Measurements from ENCODE around the gene LGI4.
A peak's percentile ranks its signal among the peaks of the same experiment; 100 is the strongest.
"Not testable (repeated sequence)": the region's sequence is repeated elsewhere in the genome, so short reads cannot be mapped to it uniquely, and the experiment has no call there.

LGI4 gene

GRCh38 chr19:35160629-35161433, 26.0 kb upstream of the LGI4 start:
- no peak for DNase-seq

GRCh38 chr19:35159606-35160005, 24.7 kb upstream of the LGI4 start:
- no peak for DNase-seq

DNA sequence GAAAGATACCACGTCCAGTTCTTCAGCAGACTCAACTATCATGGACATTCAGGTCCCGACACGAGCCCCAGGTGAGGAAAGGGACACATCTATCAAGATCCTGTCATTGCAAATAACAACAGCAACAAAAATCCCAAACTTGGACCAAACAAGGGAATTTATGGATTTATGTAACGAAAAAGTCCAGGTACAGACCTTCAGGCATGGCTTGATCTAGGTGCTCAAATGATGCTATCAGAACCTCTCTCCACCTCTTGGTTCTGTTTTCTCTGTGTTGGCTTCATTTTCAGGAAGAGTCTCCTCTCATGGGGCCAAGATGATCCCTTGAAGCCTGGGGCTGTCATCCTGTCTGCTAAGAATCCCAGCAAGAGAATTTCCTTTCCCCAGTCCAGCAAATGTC, 22.6 kb upstream of the LGI4 start:
- no peak for DNase-seq

DNA sequence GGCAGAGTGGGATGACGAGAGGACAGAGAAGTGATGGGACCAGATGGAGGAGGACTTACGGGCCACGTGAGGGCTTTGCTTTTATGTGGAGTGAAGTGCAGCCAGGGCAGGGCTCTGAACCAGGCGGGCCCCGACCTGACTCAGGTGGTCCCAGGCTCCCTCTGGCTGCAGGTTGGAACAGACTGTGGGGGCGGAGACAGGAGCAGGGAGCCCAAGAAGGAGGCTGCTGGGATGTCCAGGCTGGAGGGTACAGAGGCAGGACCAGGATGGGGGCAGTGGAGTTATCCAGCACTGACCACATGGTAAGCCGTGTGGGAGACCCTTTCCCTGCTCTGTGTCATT, 21.8 kb upstream of the LGI4 start:
- DNase-seq: no peak

GRCh38 chr19:35155981-35156672, 21.3 kb upstream of the LGI4 start:
- no peak for DNase-seq

GRCh38 chr19:35155441-35155840, 20.6 kb upstream of the LGI4 start:
- DNase-seq: no peak

DNA sequence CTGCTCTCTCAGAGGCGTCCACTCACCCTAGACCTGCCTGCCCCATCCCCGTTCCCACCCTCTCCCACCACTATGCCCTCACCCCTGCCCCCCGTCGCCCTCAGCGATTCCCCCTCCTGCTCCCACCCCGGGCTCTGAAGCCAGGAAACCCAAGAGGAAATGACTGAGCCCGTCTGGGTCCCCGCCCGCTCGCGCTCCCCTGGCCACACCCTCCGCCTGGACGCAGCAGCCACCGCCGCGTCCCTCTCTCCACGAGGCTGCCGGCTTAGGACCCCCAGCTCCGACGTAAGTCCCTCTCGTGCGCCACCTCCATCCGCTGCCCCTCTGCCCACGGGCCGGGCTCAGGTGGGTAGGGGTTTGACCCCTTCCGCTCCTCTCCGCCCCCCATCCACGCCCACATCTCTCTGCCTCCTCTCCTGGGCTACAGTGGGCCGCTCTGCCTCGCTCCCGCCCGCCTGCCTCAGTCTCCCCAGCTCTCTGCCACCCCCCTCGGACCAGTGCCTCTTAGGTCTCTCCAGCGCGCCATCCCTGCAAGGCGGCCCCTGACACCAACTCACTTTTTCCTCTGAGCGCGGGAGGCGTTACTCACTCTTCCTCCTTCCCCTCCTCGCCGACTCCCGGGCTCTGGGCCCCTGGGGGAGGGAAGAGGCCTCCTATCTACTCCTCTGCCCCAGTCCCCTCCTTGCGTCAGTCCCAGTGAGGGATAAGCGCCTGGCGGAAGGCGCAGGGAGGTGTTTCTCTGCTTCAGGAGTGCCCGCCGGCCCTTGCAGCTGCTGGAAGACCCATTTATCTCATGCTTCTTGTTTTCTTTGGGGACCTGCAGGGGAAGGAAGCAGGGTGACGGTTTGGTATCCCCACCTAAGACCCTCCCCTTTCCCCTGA, 19.9 kb upstream of the LGI4 start, which contains the start of gene FXYD5:
TSS of gene FXYD5 (plus strand) at position 211 of the 882 bp plus-strand sequence. CDS start 816 bp downstream, outside the sequence.
- DNase-seq: peak in 1 of 56 donors; percentile 14

- no peak for DNase-seq
Measured at GRCh38 chr19:35153701-35154524, 19.1 kb upstream of the LGI4 start.

DNA sequence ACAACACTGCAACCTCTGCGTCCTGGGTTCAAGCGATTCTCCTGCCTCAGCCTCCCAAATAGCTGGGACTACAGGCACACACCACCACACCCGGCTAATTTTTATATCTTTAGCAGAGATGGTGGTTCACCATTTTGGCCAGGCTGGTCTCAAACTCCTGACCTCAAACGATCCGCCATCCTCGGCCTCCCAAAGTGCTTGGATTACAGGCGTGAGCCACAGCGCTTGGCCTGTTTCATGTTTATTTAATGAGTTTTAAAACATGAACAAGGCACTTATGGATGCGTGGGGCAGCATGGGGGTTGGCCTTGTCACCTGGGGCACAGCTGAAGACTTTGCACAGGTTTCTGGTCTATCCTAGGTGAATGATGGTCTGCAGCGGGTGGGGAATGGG, 18.3 kb upstream of the LGI4 start:
- DNase-seq: not testable (repeated sequence)

DNA sequence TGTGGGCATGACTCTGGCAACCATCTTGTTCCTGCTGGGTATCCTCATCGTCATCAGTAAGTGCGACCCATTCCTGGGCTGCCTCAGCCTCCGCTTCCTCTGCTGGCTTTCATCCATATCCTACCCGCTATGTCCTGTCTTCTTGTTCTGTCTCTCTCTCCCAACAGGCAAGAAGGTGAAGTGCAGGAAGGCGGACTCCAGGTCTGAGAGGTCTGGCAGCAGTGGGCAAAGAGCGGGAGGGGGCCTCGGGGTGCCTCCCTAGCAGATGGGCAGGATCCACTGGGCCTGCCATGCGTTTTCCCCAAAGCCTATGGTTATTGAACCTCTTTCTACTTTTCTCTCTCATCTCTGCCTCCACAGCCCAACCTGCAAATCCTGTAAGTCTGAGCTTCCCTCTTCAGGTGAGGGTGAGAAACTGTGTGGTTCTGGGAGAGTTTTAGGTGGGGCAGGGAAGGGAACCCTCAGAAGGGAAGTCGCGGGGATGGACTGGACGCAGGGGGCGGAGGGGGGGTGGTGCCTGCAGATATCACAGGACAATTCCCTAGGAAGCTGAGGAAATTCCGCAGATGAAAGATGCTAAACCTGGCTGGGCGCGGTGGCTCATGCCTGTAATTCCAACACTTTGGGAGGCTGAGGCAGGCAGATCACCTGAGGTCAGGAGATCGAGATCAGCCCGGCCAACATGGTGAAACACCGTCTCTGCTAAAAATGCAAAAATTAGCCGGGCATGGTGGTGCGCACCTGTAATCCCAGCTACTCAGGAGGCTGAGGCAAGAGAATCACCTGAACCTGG, 16.6 kb upstream of the LGI4 start:
- no peak for DNase-seq

DNA sequence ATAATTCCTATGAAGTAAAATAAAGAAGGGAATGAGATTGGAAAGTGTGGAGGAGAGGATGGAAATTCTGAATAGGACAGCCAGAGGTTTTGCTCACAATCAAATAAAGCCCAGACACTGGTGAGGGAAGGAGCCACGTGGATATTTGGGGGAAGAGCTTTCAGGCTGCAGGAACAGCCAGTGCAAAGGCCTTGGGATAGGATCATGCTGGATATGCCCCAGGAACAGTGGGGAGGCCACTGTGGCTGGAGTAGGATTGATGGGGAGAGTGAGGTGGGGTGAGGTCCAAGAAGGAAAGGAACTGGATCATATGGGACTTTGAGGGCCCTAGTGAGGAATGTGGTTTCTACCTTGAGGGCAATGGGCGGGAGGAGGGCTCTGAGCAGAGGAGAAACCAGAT, 15.6 kb upstream of the LGI4 start:
- no peak for DNase-seq

- no peak for DNase-seq
Measured at GRCh38 chr19:35149463-35149862, 14.6 kb upstream of the LGI4 start.

GRCh38 chr19:35146746-35147459, 12.0 kb upstream of the LGI4 start:
- no peak for DNase-seq

GRCh38 chr19:35144600-35145436, 10.0 kb upstream of the LGI4 start:
- peak in 18 of 56 donors; percentile 14 to 68 (median 36) for DNase-seq

- DNase-seq: no peak
Measured at GRCh38 chr19:35144259-35144599, 9.4 kb upstream of the LGI4 start.

DNA sequence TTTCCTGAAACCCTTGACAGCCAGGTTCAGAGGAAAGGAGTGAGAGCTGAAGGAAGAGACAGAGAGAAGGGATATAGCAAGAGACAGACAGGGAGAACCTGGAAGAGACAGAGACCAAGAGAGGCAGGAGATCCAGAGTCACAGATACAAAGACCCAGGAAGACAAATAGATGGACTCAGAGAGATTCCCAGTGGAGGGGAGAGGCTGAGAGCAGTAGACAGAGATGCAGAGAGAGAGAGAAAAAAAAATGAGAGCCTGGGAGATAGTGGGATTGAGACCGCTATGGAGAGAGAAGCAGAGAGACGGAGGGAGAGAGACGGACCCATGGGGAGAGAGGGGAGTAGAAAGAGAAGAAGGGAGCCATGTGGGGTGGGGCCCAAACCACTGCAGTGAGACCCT, 9.0 kb upstream of the LGI4 start:
- DNase-seq: no peak

DNA sequence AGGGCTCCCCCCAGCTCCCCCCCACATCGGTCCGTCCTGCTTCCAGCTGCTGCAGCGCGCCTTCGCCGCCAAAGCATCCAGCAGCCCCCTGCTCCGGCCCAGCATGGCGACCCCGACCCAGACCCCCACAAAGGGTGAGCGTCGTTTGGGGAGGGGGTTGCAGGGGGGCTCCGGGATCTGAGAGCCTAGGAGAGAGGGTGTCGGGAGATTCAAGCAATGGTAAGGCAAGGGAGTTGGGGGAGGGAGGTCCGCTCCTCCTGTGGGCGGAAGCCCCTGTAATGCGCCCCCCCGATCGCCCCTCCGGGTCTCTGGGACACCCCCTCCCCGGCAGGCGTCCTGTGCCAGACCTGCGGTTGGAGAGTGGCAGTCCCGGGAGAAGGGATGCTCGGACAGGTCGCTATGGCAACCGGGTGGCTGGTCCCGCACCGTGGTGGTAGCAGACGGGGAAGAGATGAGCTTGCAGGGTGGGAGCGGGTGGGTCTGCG, 8.4 kb upstream of the LGI4 start, which contains the start of gene FXYD7:
TSS of gene FXYD7 (plus strand) at position 25 of the 485 bp plus-strand sequence. CDS start at position 104, 79 bp downstream.
- DNase-seq: peak in 19 of 56 donors; percentile 13 to 59 (median 28)

DNA sequence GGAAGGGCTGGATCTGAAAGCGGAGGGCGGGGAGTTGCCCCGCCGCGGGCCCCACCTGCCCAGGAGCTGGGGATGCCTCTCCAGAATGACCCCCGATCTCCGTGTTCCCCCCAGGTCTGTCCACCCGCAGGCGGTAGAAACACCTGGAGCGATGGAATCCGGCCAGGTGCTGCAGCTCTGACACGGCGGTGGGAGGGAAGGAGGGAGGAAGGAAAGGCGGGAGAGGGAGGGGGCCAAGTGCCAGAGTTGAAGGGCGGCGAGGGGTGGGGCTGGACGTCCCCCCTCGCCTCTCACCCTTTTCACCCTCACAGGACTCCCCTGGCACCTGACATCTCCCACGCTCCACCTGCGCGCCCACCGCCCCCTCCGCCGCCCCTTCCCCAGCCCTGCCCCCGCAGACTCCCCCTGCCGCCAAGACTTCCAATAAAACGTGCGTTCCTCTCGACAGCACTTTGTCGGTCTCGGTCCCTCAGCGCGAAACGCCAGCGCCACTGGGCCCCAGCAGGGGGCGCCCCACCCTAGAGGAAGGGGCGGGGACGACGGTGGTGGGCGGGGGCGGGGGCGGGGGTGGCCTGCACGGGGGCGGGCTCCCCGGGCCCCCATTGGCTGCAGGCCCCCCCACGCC, 7.9 kb upstream of the LGI4 start:
- peak in 38 of 56 donors; percentile 19 to 79 (median 48) for DNase-seq
